GM18508 (cell line): Measurements from ENCODE around the gene TMEM255B.
"Not testable (repeated sequence)": the region's sequence is repeated elsewhere in the genome, so short reads cannot be mapped to it uniquely, and the experiment has no call there.

Experiments
- ATAC-seq: cut with Tn5 transposase; IDR thresholded peaks from one replicate; pipeline ENCODE4 v1.9.1; 2021; ENCODE audit warnings: moderate number of reproducible peaks; ENCODE audit not compliant: insufficient read depth, unreplicated experiment

Gene TMEM255B

DNA sequence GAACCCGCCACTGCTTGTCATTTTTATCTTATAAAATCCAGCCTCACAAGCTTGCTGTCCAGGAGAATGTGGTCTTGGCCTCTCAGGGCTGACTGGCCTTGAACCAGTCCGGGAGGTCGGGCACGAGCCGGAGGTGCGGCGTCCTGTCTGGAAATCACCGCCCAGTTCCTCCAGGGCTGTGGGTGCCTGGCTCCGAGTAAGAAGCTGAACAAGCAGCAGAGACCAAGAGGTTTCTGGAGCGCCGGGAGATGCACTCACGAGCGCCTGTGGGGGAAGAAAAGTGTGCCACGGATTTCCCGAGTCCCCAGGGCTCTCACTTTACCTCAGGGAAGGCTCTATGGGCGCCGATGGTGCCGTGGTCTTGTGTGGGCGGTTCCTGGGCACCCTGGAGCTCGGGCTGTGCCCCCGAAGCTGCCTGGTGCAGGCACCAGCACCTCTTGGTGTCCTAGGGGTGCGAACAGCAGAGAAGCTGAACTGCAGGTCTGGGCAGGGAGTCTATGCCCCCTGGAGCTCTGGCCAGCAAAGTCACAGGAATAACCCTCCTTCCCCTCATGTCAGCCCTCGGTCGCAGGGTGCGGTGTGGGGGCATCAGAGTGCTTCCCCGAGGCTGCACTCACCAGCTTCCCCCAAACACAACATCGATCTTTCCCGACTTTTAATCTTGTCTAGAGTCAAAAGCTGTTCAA lies 54.9 kb downstream of the TMEM255B start:
- ATAC-seq = no peak

DNA sequence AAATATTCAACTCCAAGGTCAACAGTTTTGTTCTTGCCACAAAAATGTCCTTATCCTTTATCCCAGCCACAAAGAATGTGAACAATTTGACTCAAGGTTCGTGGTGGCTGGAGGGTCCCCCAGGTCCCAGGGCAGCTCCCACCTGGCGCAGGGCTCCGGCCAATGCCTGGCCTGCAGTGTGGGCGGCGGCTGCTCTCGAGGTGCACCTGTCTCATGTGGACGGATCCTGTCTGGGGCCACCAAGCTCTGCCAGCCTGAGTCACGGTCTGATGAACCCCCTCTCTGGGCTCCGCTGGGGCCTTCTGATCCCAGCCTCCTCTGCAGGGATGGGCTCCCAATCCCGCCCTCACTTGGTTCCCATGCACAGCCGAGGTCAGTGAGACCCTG lies 55.4 kb downstream of the TMEM255B start:
- no peak for ATAC-seq

DNA sequence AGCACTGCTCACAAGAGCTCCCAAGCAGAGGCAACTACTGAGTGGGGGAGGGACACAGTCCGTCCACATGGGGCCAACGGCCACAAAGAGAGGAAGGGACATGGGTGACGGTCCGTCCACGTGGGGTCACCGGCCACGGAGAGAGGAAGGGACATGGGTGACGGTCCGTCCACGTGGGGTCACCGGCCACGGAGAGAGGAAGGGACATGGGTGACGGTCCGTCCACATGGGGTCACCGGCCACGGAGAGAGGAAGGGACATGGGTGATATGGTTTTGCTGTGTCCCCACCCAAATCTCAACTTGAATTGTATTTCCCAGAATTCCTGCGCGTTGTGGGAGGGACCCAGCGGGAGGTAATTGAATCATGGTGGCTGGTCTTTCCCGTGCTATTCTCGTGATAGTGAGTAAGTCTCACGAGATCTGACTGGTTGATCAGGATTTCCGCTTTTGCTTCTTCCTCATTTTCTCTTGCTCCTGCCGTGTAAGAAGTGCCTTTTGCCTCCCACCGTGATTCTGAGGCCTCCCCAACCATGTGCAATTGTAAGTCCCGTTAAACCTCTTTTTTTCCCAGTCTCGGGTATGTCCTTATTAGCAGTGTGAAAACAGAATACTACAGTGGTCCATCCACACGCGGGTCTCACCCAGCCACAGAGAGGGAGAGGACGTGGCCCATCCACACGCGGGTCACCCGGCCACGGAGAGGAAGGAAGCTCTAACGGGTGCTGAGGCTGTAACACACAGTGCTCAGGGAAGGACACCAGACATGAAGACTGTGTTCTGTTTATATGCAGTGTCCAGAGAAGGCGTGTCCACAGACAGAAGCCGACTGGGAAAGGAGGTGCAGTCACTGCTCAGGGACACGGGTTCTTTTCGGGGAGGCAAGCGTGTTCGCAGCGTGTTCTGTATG lies 56.4 kb downstream of the TMEM255B start:
- ATAC-seq = no peak

GRCh38 chr13:113816254-113816929 lies 57.4 kb downstream of the TMEM255B start:
- no peak for ATAC-seq

GRCh38 chr13:113816946-113817859 lies 58.2 kb downstream of the TMEM255B start:
- no peak for ATAC-seq

GRCh38 chr13:113817860-113818691 lies 59.0 kb downstream of the TMEM255B start:
- no peak for ATAC-seq

DNA sequence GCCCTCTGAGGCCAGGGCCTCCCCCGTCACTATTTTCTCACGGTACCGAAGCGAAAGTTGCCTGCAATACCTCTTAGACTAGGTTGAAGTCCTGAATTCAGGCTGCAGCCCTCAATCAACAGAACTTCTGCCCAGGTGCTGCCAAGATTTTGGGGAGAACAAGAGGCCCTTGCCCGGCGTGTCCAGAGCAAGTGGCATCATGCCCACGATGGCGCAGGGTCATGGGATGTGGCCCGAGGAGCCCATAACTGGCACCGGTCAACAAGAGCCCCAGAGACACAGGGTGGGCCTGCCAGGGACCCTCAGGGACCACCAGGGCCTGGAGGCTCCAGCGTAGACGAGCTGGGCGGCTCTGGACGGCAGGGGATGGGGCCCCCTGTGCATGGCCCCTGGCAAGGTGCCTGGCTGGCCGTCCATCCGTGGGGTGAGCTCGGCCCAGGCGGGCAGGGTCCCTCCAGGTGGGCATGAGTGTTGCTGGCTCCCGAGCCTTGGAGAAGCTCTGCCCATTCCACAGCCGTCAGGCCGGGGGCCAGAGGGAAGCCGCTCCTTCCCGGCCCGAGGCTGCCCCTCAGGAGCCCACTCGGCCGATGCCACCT lies 59.8 kb downstream of the TMEM255B start:
- ATAC-seq = no peak

- ATAC-seq = no peak
Observed at GRCh38 chr13:113819341-113819730, 60.3 kb downstream of the TMEM255B start.

DNA sequence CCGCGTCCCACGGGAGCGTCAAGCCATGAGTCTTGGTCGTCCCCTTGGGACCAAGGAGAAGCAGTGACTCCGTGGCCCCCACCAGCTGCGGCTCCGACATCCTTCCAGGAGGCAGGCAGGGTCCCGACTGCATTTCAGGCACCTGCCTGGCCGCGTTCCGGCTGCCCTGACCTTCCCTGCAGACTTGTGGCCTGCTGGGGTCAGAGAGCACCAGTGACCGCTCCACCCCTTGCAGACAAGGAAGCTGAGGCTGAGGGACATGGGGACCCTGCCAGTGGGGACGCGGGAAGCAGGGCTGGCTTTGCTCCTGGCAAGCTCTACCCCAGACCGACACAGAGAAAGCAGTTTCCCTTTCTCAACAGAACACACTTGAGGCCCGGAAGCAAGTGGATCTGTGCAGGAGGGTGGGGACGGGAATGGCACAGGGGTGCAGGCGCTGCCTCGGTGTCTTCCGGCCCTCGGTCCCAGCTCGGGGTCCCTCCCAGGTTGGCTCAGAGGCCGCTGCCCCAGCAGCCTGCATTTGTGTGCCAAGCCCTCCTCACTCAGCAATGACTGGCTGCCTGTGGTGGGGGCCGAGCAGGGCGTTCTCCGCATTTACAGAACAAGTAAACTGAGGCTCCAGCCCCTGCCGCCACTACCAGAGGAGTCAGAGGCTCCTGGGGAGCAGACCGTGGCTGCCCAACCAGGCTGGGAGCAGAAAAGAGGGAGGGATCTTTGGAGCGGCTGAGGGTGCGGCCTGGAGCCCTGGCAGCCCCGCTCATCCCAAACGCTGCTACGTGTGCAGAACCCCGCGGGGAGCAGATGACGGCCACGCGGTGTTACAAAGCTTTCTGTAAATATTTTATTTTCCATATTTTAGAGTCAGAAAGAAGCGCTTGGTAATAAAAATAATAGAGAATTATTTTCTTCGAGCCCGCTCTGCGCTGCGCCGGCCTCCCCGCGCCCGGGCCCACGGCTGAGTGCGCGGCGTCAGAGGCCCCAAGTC lies 61.0 kb downstream of the TMEM255B start:
- no peak for ATAC-seq

DNA sequence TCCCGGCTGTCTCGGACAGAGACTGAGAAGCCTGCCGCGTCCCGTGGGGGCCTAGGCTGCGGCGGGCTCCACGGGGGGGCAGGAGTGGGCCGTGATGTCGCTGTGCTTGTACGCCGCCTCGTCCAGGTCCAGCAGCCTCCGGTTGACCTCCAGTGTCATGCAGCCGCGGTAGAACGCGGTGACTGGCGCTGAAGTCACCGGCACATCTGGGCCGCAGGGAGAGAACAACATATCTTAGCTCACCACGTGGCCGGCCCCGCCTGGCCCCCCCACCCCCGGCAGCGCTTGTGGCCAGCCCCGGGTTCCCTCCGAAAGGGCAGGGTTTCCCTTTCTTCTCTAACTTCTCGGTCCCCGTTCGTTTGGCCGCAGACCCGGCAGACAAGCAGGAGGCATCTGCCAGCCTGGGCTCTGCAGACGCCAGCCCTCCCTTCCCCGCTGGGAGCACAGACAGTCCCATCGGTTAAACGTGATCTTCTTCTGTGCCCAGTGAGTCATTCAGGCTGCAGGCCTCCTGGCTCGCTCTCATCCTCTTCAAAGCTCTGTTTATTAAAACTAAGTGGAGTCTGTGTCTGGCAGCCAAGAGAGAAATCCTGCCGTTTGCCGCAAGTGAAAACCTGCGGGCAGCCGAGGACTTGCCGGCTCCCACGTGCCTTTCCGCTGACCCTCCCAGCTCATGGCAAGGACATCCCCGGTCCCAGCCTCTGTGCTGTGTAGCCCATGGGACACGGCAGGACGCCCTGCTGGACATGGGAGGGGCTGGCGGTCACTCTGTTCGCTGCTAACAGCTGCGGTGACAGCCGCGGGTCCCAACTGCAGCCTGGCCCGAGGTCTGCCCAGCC lies 62.0 kb downstream of the TMEM255B start:
- no peak for ATAC-seq

- ATAC-seq = no peak
Observed at GRCh38 chr13:113821847-113822246, 62.8 kb downstream of the TMEM255B start.

GRCh38 chr13:113822266-113822665 lies 63.2 kb downstream of the TMEM255B start:
- no peak for ATAC-seq

GRCh38 chr13:113822956-113823744 lies 64.1 kb downstream of the TMEM255B start:
- no peak for ATAC-seq

- ATAC-seq = no peak
Observed at GRCh38 chr13:113823771-113824170, 64.7 kb downstream of the TMEM255B start.

GRCh38 chr13:113825841-113826240 lies 66.8 kb downstream of the TMEM255B start:
- ATAC-seq = no peak

DNA sequence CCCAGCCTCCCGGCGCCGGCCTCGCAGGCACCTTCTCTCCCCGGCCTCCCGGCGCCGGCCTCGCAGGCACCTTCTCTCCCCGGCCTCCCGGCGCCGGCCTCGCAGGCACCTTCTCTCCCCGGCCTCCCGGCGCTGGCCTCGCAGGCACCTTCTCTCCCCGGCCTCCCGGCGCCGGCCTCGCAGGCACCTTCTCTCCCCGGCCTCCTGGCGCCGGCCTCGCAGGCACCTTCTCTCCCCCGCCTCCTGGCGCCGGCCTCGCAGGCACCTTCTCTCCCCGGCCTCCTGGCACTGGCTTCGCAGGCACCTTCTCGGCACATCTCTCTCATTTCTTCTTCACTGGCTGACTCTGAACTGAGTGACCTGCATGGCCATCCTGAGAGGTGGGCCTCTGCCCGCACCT lies 67.4 kb downstream of the TMEM255B start:
- not testable (repeated sequence) for ATAC-seq
